DOHH2 (cell line): ENCODE results near the gene AEBP1.

Experiments
- H3F3A ChIP-seq: fragments of 200-600 bp; sonication (generic), shearing (Covaris generic); 2 replicates; pipeline ENCODE4 v1.6.0; 2016; ENCODE audit warnings: antibody characterized with exemption, mild to moderate bottlenecking; ENCODE audit not compliant: control insufficient read depth, insufficient read depth
- H3K27ac ChIP-seq: fragments of 200-600 bp; sonication (generic); 2 replicates; pipeline ENCODE4 v1.5.1; 2014; ENCODE audit warnings: low read depth, mild to moderate bottlenecking, low read length, moderate library complexity
- H3K27me3 ChIP-seq: fragments of 200-600 bp; sonication (generic); 2 replicates; pipeline ENCODE4 v1.6.1; 2014; ENCODE audit warnings: mild to moderate bottlenecking, low read length, mixed read lengths; ENCODE audit not compliant: control insufficient read depth
- H3K36me3 ChIP-seq: fragments of 200-600 bp; sonication (generic); 2 replicates; pipeline ENCODE4 v1.6.1; 2014; ENCODE audit warnings: mild to moderate bottlenecking, low read length, moderate library complexity, mixed read lengths; ENCODE audit not compliant: control insufficient read depth
- H3K4me1 ChIP-seq: fragments of 200-600 bp; sonication (generic); 2 replicates; pipeline ENCODE4 v1.6.1; 2014; ENCODE audit warnings: mild to moderate bottlenecking, low read length, mixed read lengths; ENCODE audit not compliant: control insufficient read depth
- H3K4me2 ChIP-seq: fragments of 200-600 bp; sonication (generic); 2 replicates; pipeline ENCODE4 v1.6.0; 2014; ENCODE audit warnings: mild to moderate bottlenecking, low read length, moderate library complexity
- H3K4me3 ChIP-seq: fragments of 200-600 bp; sonication (generic); 2 replicates; pipeline ENCODE4 v1.5.1; 2014; ENCODE audit warnings: mild to moderate bottlenecking, low read length, mixed read lengths
- H3K79me2 ChIP-seq: fragments of 200-600 bp; sonication (generic); 2 replicates; pipeline ENCODE4 v1.6.1; 2014; ENCODE audit warnings: mild to moderate bottlenecking, low read length, mixed read lengths; ENCODE audit not compliant: control insufficient read depth
- H3K9me2 ChIP-seq: fragments of 200-600 bp; sonication (generic); replicated peaks from 2 replicates; pipeline ENCODE4 v1.6.1; 2014; ENCODE audit warnings: mild to moderate bottlenecking, low read length, mixed read lengths; ENCODE audit not compliant: control insufficient read depth
- H3K9me3 ChIP-seq: fragments of 200-600 bp; sonication (generic); 2 replicates; pipeline ENCODE4 v1.6.1; 2014; ENCODE audit warnings: antibody characterized with exemption, low read length, mixed read lengths; ENCODE audit not compliant: control insufficient read depth, insufficient read depth
- H4K20me1 ChIP-seq: fragments of 200-600 bp; sonication (generic); 2 replicates; pipeline ENCODE4 v1.6.0; 2014; ENCODE audit warnings: low read depth, mild to moderate bottlenecking, antibody characterized with exemption, low read length, moderate library complexity; ENCODE audit not compliant: control insufficient read depth, insufficient read depth
- EZH2phosphoT487 ChIP-seq: fragments of 200-600 bp; sonication (generic); IDR thresholded peaks from 2 replicates; pipeline ENCODE4 v1.6.1; 2017; ENCODE audit warnings: borderline replicate concordance, mild to moderate bottlenecking, antibody characterized with exemption, low read length, moderate library complexity, mixed read lengths
- TF ChIP-seq, protein P1 (sequence below): fragments of 200-600 bp; sonication (generic); IDR thresholded peaks from one replicate; pipeline ENCODE4 v1.5.1; 2014; ENCODE audit warnings: antibody characterized with exemption, mild to moderate bottlenecking, low read depth, low read length; ENCODE audit not compliant: poor library complexity, severe bottlenecking

The AEBP1 gene

DNA sequence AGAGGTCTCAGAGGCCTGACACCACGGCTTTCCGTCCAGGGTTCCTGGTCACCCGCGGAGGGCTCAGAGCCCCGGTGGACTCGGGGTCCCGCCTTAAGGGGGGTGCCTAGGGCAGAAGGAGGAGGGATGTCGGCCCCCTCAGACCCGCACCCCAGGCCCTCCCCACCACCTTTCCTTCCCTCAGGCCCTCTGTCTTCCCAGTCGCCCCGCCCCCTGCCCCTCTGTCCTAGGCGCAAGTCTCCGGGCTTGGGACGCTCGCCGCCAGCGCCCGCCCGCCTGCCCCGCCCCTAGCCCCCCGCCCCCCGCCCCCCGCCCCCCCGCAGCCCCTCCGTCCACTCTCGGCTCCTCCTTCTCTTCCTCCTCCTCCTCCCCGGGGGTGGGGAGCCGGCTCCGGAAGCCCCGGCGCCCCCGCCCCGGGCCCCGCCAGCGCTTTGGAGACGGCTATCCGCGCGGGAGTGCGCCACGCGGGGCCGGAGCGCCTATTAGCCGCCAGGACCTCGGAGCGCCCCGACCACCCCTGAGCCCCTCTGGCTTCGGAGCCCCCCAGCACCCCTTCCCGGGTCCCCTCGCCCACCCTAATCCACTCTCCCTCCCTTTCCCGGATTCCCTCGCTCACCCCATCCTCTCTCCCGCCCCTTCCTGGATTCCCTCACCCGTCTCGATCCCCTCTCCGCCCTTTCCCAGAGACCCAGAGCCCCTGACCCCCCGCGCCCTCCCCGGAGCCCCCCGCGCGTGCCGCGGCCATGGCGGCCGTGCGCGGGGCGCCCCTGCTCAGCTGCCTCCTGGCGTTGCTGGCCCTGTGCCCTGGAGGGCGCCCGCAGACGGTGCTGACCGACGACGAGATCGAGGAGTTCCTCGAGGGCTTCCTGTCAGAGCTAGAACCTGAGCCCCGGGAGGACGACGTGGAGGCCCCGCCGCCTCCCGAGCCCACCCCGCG is at the start of gene AEBP1:
Gene AEBP1 (plus strand): TSS at position 423 of the 937 bp plus-strand sequence. CDS start 321 bp downstream, at position 744.
- H3K9me3 ChIP-seq, result no peaks in the 10 kb centered on the region
- no peak within 1 kb of the TSS for H3K27ac ChIP-seq
- H3K27me3 ChIP-seq, result peaks cover 34% of the 10 kb centered on the region
- H3K9me2 ChIP-seq, result no peaks in the 10 kb centered on the region
- peaks cover 28% of the 10 kb centered on the region for H3K4me1 ChIP-seq
- peaks cover 4% of the 10 kb centered on the region; the same call in 1 of the 2 replicates for H3F3A ChIP-seq
- no peaks in the 10 kb centered on the region for H3K36me3 ChIP-seq
- H3K79me2 ChIP-seq, result no peaks in the 10 kb centered on the region
- peak; percentile 87; the same call in 1 of the 2 replicates for TF ChIP-seq EZH2phosphoT487
- TF ChIP-seq, protein P1, sequence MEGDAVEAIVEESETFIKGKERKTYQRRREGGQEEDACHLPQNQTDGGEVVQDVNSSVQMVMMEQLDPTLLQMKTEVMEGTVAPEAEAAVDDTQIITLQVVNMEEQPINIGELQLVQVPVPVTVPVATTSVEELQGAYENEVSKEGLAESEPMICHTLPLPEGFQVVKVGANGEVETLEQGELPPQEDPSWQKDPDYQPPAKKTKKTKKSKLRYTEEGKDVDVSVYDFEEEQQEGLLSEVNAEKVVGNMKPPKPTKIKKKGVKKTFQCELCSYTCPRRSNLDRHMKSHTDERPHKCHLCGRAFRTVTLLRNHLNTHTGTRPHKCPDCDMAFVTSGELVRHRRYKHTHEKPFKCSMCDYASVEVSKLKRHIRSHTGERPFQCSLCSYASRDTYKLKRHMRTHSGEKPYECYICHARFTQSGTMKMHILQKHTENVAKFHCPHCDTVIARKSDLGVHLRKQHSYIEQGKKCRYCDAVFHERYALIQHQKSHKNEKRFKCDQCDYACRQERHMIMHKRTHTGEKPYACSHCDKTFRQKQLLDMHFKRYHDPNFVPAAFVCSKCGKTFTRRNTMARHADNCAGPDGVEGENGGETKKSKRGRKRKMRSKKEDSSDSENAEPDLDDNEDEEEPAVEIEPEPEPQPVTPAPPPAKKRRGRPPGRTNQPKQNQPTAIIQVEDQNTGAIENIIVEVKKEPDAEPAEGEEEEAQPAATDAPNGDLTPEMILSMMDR, result no peak
- no peaks in the 10 kb centered on the region for H4K20me1 ChIP-seq
- H3K4me3 ChIP-seq, result no peak within 1 kb of the TSS
- peak within 1 kb of the TSS; percentile 6; the same call in 1 of the 2 replicates for H3K4me2 ChIP-seq

DNA sequence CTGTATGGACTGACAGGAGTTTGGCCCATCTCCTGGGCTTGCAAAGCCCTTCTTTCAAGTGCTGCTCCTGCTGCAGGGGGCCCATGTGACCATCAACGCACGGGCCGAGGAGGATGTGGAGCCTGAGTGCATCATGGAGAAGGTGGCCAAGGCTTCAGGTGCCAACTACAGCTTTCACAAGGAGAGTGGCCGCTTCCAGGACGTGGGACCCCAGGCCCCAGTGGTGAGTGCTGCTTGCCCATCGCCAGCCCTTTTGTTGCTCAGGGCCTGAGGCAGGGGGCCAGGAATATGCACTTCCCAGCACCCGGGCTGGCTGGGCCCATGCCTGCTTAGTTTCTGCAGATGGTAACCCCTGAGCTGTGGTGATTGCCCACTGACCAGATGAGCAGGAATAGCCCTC is 47.5 kb upstream of the AEBP1 start:
- Histone ChIP-seq H3K27ac (no peak overlapping the region), H3K9me3 (no peaks in the 10 kb centered on the region), H3K27me3 (no peaks in the 10 kb centered on the region), H3K79me2 (peaks cover 40% of the 10 kb centered on the region), H3K4me1 (peaks cover 39% of the 10 kb centered on the region), H3F3A (peaks cover 5% of the 10 kb centered on the region), H4K20me1 (peaks cover 5% of the 10 kb centered on the region; the same call in 1 of the 2 replicates), H3K9me2 (no peaks in the 10 kb centered on the region), H3K4me2 (no peak overlapping the region), H3K4me3 (no peak overlapping the region), H3K36me3 (peaks cover 97% of the 10 kb centered on the region)
- no peak for TF ChIP-seq EZH2phosphoT487
- TF ChIP-seq, protein P1, result no peak

DNA sequence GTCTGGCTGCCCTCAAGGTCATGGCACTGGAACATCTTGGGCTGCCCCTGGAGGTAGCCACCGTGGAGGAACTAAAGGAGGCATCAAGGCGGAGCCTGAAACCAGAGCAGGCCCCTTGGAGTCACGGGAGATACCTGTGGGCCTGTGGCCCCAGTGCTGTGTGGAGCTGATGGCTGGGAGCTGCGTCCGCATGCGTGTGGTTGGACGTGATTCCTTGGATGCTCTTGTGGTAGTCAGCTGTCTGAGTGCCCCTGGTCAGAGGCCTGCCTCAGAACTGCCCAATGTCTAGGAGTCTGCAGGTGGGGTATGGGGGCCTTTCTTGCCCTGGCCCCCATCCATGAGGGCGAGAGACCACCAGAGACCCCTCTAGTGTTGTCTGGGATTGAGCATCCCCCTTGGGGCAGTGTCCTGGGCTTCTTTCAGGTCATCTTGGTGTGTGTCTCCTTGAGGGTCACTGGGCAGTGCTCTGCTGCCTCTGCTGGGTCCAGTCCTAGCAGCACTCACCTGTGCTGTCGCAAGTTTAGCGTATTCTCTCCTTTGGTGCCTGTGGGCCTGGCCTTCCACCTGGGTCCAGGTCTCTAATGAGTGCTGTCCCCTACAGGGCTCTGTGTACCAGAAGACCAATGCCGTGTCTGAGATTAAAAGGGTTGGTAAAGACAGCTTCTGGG is 46.8 kb upstream of the AEBP1 start:
- H3K4me2 ChIP-seq, result peak overlapping the region; percentile 61; the same call in 1 of the 2 replicates
- peaks cover 98% of the 10 kb centered on the region for H3K36me3 ChIP-seq
- H3K4me3 ChIP-seq, result no peak overlapping the region; the same call in 1 of the 2 replicates

More for the DNA sequence above, 46.8 kb upstream of the AEBP1 start:
- Histone ChIP-seq H3K4me1 (peaks cover 39% of the 10 kb centered on the region), H3K79me2 (peaks cover 35% of the 10 kb centered on the region), H3K27me3 (no peaks in the 10 kb centered on the region), H3K27ac (no peak overlapping the region), H3K9me2 (no peaks in the 10 kb centered on the region), H3K9me3 (no peaks in the 10 kb centered on the region), H4K20me1 (peaks cover 5% of the 10 kb centered on the region; the same call in 1 of the 2 replicates), H3F3A (peaks cover 5% of the 10 kb centered on the region)
- no peak for TF ChIP-seq EZH2phosphoT487
- TF ChIP-seq, protein P1, result no peak
